DMS153 treated with DMSO at 0.1 percent for 48 hours (cell line): ENCODE measurements around the gene PHKA1.
"Not testable (repeated sequence)": the region's sequence is repeated elsewhere in the genome, so short reads cannot be mapped to it uniquely, and the experiment has no call there.

ENCODE experiments used
- DNase-seq: peaks from one replicate; lab custom pipeline; 2025; ENCODE audit not compliant: unreplicated experiment; lab: John Stamatoyannopoulos, UW

PHKA1 gene

DNA sequence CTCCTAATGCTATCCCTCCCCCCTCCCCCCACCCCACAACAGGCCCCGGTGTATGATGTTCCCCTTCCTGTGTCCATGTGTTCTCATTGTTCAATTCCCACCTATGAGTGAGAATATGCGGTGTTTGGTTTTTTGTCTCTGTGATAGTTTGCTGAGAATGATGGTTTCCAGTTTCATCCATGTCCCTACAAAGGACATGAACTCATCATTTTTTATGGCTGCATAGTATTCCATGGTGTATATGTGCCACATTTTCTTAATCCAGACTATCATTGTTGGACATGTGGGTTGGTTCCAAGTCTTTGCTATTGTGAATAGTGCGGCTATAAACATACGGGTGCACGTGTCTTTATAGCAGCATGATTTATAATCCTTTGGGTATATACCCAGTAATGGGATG lies 44.6 kb downstream of the PHKA1 start:
- not testable (repeated sequence) for DNase-seq

DNA sequence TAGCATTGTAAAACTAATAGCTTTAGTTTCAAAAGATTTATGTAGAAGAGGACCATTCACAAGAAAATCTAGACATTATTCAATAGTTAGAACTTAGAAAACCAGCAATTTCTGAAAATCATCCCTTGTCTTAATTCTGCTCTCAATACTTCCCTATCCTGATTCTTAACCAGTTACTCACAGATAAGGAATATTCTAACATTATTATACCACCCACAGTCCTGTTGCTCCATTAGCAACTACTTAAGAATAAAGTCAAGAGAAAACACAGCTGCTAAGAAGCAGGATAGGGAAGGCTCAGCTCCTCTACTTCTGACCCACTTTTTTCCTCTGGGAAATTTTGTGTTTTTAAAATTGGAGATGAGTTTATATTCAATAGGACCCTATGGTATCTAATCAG lies 47.7 kb downstream of the PHKA1 start:
- DNase-seq, result no peak

DNA sequence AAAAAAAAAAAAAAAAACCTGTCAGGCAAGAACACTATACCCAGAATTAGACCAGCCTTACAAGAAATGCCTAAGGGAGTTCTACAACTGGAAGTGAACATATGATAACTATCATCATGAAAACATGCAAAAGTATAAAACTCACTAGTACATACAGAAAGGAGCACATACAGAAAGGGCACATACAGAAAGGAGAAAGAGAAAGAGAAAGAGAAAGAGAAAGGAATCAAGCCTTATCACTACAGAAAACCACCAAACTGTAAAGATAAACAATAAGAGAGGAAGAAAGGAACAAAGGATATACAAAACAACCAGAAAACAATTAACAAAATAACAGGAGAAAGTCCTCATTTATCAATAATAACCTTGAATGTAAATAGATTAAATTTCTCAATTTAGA lies 50.4 kb downstream of the PHKA1 start:
- DNase-seq, result no peak

DNA sequence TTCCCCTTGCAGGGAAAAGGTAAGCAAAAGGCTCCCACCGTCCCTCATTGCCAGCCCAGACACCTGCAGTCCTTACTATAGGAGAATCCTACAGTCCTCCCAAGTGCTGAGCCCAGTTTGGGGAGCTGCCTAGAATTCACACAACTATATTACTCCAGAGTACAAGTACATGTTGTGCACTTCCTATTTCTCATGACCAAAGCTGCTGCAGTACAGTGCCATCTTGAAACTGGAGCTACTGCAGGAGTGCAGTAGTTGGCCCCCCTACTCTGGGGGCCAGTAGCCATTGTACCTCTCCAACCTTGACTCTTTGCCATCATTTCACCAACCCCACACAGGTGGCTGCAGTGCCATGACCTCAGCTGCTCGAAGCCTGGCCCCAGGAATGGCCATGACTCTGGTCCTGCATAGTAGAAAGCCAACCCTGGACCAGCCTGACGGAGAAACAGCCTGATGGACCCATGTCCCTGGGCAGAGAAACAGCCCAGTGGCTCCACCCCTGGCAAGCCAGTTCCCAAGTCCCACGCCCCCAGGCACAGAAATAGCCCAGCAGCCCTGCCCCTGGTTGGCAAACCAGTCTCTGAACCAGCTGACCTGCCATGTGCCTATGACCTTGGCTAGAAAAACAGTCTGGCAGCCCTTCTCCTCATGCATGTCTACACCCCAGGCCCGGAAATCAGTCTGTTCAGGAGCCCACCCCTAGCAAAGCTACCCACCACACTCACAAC lies 51.9 kb downstream of the PHKA1 start:
- no peak for DNase-seq

DNA sequence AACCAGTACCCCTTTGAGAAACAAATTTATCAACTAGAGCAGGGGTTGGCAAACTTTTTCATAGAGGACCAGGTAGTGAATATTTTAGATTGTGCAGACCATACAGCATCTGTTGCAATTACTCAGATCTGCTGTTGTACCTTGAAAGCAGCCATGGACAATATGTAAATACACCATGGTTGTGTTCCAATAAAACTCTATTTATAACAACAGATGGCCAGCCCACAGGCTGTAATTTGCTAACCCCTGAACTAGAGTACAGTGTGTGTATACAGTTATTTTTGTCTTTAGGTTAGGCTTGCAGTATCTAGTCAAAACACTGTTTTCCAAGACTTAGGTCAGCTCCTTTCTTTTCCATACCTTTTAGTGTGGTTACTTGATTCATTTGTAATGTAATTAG lies 54.4 kb downstream of the PHKA1 start:
- DNase-seq, result no peak

DNA sequence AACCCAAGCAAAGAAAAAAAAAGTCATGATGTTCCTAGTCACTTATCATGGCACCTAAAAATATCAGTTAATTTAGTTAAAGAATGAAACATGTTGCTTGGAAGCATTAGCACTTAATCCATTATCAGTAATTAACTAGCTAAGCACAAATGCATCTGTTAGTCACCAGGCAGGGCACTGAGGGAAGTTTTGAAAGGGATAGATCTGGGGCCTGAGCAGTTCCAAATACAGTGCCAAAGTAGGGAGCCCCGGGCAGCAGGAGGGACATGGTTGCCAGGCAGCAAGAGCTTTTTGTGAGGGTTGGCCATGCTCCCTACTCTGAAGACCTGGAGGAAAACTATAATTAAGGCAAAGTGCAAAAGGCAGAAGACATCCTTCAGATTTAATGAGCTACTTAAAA lies 62.0 kb downstream of the PHKA1 start:
- no peak for DNase-seq

DNA sequence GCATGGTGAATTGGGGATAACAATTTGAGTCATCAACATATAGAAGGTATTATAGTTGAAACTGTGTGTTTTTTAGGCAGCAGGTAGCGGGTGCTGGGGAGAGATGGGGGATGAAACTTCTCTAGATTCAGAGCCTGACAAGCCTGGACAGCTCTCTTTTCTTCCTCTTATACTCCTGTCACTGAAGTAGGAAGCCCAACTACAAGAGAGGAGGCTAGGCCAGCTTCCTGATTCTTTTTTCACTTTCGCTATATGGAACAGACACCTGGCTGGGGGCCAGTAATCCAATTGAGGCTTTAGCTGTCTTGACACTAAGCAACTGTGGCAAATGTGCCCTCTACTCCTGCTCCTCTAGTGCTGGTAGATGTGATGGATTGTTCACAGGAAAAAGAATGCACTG lies 69.2 kb downstream of the PHKA1 start:
- DNase-seq, result no peak

DNA sequence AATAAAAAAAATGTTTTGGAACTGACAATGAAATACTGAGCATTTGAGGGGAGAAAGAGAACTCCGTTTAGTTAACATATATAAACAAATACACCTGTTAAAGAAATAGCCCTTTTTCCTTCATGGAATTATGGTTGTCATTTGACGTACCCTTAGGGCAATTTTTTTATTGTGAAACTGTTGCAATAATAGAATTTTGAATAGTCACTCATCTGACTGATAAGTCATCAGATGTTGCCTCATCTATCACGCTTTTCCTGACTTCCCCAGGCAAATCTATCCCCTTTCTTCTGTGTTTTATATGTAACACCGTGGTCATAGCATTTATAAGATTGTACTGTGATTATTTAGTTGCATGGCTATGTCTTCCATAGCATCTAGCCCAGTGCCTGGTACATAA lies 72.5 kb downstream of the PHKA1 start:
- DNase-seq, result no peak

DNA sequence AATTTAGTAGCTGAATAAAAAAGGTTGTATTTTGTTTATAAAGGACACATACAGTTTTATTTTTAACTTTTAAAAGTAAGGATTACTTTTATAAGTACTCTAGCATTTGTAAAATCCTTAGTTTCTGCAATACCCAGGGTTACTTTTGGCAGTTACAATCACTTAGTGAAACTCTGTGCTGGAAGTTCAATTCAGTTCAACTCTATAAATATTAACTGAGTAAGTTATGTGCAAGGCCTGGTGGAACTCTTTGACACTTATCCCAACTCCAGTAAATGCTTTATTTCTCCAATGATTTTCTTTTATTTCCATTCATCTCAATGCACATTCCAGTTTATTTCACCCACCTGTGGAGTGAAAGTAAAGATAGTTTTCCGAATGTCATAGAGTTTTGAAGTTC lies 78.2 kb downstream of the PHKA1 start:
- no peak for DNase-seq

DNA sequence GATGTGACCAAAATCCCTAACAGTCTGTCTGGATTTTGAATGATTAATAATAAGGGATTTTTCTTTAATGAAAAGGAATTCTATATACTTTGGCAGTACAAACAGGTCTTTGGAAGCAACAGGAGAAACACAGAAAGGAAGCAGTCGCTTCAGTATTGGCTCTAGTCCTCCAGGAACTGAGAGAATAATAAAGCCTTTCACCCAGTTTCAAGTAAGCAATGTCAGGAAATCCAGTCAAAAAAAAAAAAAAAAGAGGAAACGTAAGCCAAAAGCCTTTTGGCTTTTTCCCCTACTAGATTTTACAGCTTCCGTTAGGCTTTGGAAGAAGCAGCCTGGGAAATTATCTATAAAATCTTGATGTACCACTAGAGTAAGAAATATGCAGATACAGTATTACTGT lies 79.8 kb downstream of the PHKA1 start:
- no peak for DNase-seq

DNA sequence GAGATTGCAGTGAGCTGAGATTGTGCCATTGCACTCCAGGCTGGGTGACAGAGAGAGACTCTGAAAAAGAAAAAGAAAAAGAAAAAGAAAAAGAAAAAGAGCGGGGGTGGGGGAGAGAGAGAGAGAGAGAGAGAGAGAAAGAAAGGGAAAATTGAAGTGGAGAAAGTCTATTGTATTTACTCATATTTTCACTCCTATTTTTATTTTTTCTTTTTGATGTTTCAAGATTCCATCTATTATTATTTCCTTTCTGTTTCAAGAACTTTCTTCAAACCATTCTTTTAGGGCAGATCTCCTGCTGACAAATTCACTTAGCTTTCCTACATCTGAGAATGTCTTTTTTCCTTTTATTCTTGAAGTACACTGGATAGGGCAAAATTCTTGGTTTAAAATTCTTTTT lies 83.9 kb downstream of the PHKA1 start:
- DNase-seq, result no peak

DNA sequence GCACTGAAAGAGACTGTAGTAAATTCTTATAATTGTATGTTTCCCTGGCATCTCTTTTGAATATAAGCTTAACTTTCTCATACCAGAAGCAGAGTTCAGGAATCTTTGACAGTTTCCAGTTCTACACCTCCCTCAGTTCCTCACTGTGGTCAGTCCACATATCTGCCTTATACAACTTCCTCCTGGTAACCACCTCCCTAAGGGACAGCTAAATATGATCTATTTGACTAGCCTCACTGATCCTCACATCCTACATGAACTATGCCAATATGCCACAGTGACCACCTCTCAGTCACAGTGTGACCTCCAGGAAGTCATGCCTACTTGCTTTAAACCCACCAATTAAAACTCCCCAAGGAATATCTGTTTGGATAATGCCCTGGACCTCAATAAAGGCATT lies 89.9 kb downstream of the PHKA1 start:
- DNase-seq, result no peak

DNA sequence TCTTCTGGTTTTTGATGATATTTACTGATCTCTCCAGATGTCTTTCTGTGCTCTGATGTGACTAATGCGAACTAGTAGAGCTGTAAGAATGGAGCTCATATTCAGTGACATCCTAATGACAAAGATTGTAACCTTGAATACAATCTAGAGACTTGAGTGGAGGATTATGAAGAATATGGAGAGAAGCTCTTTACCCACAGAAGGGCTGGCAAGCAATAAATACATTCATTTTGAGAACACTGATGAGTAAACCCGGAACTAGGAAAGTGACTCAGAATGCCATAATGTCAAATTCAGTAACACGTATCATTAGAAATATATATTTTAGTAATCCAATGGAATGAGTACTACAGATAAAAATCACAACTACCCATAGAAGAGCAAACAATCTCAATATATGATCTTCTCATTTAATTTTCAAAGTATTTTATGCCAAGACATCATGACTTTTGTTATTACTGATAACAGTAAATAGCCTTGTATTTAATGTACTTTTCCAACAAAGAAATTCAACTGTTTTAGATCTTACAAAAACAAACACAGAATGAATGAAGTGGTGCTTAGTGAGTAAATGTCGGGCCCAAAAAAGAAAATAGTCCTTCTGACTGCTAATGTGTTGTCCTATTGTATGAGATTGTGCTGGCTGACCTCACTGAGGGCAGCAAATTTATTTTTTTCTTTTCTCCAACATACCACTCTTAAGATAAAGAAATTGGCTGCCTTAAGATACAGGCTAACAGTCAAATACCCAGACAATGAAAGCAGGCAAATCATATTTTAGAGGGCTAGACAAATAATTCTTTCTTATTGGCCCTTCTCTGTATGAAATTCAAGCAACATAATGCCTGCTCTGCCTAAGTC lies 92.3 kb downstream of the PHKA1 start:
- no peak for DNase-seq

DNA sequence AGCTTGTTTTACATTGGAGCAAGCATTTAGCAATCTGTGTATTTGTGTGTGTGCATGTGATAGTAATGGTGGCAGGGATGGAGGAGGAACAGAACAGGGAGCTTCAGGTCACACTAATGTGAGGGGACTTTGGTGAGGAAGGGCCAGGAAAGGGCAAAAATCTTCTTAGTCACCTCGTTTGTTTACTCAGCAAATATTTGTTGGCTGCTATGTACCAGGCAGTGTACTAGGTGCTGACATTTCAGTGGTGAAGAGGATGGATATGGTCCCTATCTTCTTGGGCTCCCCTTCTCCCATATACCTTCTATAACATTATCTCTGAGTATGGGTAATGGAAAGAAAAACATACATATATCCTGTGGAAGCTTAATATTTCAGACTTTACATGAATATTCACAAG lies 92.9 kb downstream of the PHKA1 start:
- DNase-seq, result no peak

DNA sequence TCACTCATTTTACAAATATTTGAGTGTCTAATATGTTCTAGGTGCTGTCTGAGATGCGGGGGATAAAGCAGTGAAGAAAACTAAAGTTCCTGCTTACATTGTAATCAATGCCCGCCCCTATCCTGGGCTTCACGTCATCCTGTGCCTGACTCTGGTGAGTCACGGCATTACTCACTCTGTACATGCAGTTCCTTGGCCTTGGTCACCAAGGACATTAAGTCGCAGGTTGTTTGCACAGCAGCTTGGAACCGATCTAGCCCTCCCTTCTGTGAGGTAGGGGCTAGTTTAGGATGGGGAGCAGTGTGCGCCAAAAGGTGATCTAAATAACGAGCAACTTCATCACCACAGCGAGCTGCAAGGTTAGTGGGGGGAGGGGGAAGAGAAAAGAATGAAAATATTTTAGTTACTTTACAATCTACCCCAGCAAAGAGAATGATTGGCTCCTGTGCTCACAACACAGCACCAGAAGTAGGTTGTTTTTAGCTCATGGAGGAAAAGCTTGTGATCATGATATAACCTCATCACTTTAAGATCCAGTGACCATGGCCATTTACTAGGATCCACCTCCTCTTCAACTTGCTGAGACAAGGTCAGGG lies 93.5 kb downstream of the PHKA1 start:
- DNase-seq, result no peak

DNA sequence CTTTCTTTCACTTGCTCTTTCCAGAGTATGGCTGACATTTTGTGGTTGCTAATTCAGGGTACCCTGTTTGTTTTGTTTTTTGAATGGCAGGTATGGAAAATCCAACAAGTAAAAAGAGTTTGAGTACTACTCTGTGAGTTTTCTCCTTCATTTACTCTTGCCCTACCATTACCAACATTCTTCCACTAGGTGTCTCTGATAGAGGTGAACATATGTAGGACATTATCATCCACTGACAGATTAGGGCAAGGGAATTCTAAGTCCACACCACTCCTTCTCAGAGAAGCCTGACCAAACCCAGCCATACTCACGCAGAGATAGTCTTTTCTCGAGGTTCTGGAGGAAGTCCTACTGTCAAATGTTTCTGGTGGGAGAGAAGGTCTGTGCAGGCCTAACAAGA lies 104.8 kb downstream of the PHKA1 start:
- no peak for DNase-seq

DNA sequence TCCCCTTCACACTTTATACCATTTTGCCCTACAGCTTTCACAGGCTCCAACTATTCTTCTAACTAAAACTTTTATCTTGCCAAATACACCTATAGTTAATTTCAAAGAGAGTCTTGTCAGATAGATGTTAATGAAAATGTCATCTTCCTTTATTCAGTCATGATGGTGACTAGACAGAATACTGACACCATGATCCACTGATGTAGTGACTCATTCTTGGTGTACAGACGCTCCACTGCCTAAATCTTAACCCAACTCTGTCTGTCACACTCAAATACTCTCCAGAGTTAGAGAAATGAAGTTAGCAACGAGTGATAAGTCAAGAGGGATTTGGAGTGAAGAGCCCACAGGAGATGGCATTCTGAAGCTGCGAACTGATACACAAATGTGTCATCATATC lies 109.4 kb downstream of the PHKA1 start:
- no peak for DNase-seq

DNA sequence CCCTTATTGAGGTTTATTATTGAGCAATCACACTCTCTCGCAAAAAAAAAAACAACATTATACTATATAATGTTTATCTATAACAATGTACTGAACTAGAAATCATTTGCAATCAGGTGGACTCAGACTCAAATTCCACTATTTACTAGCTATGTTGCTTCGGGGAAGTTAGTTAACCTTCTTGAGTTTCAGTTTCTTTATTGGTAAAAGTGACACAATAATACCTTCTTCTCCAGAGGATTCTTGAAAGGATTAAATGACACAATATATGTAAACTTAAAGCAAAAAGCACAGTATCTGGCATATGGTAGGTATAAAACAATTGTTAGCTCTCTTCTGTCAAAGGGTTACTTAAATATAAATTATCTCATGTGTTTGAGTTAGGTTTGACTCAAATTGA lies 110.0 kb downstream of the PHKA1 start:
- no peak for DNase-seq

DNA sequence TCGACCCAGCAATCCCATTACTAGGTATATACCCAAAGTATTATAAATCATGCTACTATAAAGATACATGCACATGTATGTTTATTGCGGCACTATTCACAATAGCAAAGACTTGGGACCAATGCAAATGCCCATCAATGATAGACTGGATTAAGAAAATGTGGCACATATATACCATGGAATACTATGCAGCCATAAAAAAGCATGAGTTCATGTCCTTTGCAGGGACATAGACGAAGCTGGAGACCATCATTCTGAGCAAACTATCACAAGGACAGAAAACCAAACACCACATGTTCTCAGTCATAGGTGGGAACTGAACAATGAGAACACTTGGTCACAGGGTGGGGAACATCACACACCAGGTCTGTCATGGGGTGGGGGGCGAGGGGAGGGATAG lies 123.1 kb downstream of the PHKA1 start:
- DNase-seq, result not testable (repeated sequence)

DNA sequence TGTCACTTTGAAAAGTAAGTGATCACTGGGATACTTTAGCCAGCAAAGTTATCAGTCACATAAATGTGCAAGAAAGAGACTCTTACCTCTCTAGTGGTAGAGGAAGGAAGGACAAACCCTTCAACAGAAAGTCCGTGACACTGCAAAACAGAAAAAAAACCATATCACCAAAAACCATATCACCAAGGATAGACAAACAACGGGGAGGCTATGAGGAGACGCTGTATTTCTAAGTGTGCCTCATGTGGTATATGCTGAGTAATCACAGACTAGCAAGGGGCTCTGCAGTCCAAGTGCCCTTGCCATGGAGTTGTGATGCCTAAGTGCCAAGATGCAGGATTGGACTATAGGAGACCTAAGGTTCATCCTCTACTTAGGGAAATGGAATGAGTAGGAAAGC lies 129.9 kb downstream of the PHKA1 start:
- DNase-seq, result no peak

DNA sequence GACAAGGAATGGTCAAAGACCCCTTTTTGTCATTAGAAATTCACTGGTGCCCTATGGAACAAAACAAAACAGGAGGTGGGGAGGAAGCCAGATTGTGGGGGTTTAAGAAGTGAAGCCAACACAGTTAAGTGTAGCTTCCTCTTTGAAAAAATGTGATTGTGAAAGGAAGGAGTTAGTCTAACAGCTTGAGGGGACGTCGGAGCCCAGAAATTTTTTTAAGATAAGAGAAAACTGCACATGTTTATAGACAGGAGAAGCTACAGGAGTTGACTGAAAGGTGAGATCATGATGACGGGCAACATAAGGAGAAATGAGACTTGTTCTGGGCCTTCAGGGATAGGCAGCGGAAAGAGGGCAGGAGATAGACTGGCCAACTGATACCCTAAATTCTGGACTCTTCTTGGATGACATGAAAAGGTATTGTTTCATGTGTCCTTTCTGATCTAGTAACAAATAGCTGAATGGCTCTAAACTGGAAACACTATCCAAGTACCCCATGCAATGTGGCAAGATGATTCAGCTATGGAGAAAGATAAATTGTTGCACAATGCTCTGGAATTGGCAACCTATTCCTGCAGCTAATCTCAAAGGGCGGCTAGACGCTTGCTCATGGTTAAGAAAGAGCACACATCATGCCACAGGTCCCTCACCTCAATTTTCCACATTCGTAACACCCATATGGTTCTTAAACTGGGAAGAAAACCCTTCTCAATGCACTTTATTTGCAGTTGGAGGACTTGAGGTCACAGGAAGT lies 137.8 kb downstream of the PHKA1 start:
- no peak for DNase-seq

DNA sequence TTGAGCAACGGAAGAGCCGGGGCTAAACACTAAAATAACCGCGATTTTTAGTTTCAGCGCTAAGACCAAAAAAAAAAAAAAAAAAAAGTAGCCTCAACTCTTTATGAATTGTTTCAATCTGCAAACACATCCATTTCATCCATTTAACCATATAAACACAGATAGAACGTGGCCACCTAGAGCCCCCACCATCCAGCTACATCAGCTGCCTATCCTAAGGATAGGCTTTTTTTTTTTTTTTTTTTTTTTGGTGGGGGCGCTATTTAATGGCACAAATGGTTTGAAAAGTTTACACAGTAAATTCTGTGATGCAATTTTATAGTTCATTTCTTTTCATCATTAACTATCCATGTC lies 141.0 kb downstream of the PHKA1 start:
- no peak for DNase-seq
